Motor neuron (in vitro differentiated cells): Measurements from ENCODE around the gene TMC8. TPM values are rescaled to one million over a fixed set of nuclear protein-coding genes. Genes with fewer than 3 reads are reported as not detected.
"Not testable (repeated sequence)": the region's sequence is repeated elsewhere in the genome, so short reads cannot be mapped to it uniquely, and the experiment has no call there.

Source experiments
- ATAC-seq, 8 experiments: fragments of 200-7000 bp; cut with Tn5 transposase; replicated peaks in 6 of 8; 2 replicates each; pipeline ENCODE4 v1.8.0; 2021; ENCODE audit warnings: mild to moderate bottlenecking in 8 of 8, moderate library complexity in 8 of 8
- H3K27ac ChIP-seq, 2 donors: fragments of 250-450 bp; sonication (Bioruptor Pico); 2 replicates each; pipeline ENCODE4 v1.9.0; 2021; ENCODE audit warnings: antibody characterized with exemption in 2 of 2, mild to moderate bottlenecking in 2 of 2, moderate library complexity in 1 of 2
- H3K4me1 ChIP-seq, 2 donors: fragments of 250-450 bp; sonication (Bioruptor Pico); replicated peaks in 1 of 2; 2 replicates each; pipeline ENCODE4 v1.6.1; 2021; ENCODE audit warnings: antibody characterized with exemption in 2 of 2, mild to moderate bottlenecking in 2 of 2, moderate library complexity in 1 of 2
- H3K4me3 ChIP-seq, 5 donors: fragments of 250-450 bp; sonication (Bioruptor Pico); 2 replicates each; pipeline ENCODE4 v1.9.0; 2021; ENCODE audit warnings: antibody characterized with exemption in 5 of 5, mild to moderate bottlenecking in 5 of 5, moderate library complexity in 4 of 5
- WGBS, 10 experiments: fragments of 450-650 bp; shearing (Covaris generic); methylation state at CpG; one replicate each; pipeline ENCODE4 v1.0.0; 2022; 5-methylcytosine and 5-hydroxymethylcytosine counted together
- in situ Hi-C, 9 experiments: fragments of 400-800 bp; cut with MboI; loops; one replicate each; pipeline ENCODE4 v1.15.0; 2021; ENCODE audit warnings: low sequenced_read_pairs in 9 of 9, low pct_unique_long_range_greater_than_20kb in 2 of 9; ENCODE audit not compliant: unreplicated experiment in 9 of 9
- total RNA-seq, 8 experiments: library from RNA; unstranded; fragments of 300-600 nt; gene quantifications; 2 replicates each; pipeline versions ENCODE4 v1.2.3 to v1.2.4, GENCODE V29; 2022

TMC8 gene
- 1 to 10 TPM in 3 of 8 experiments, under 1 TPM in 4, not detected in 1; 0.10 to 1.4 (median 0.58) TPM for total RNA-seq

DNA sequence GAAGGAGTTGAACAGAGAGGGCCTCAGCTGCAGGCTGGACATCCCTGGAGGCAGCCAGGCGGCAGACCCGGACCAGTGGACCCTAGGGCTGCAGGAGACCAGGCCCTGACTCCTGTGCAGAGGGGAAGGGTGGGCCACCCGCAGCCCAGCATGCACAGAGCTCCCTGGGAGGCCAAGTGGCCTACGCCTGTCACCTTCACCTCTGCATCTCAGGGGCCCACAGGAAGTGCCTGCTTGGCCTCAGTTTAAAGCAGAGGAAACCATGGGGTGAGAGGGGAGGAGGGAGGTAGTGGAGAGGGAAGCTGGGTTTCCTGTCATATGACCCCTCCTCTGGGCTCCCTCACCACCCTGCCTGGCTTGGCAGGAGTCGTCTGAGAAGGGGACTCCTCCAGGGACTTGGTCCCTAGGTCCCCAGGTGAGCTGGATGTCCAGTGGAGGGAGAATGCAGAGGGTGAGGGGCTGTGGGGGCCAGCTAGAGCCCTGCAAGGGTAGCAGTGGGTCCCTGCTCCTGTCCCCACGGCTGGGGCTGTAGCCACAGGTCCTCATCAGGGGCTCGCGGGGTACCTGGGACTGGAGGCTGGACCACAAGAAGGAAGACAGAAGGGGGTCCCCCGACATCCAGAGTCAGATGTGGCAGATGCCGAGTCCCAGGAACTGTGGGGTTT, at the start of gene TMC8:
Gene TMC8, plus strand, starts transcription at position 335 of the 665 bp plus-strand sequence. CDS start 818 bp downstream, outside the sequence.
- Histone ChIP-seq H3K4me3 (no peak within 1 kb of the TSS), H3K4me1 (peaks cover 14 to 22% of the 10 kb centered on the region in 2 donors), H3K27ac (no peak within 1 kb of the TSS)
- WGBS, 10 experiments = 70 to 93% (median 80%) methylated on average over 1 to 3 of the region's 10 CpGs; no CpG with 5 or more reads in 6 of the 10 experiments
- no peak for ATAC-seq
- in situ Hi-C loops = no loop called here

GRCh38 chr17:78081551-78081950, 49.0 kb upstream of the TMC8 start:
- Histone ChIP-seq H3K4me3 (no peak overlapping the region), H3K27ac (no peak overlapping the region), H3K4me1 (no peaks in the 10 kb centered on the region)
- WGBS, 10 experiments = 90 to 100% (median 94%) methylated on average over 1 to 3 of the region's 3 CpGs; no CpG with 5 or more reads in 5 of the 10 experiments
- ATAC-seq = no peak
- in situ Hi-C loops = no loop called here

- WGBS, 10 experiments = 47 to 100% (median 80%) methylated on average over 1 to 4 of the region's 5 CpGs; no CpG with 5 or more reads in 3 of the 10 experiments
- H3K4me3 ChIP-seq, ATAC-seq, H3K4me1 ChIP-seq, H3K27ac ChIP-seq, in situ Hi-C loops: not testable (repeated sequence)
Measured at GRCh38 chr17:78082355-78082872, 48.2 kb upstream of the TMC8 start.

DNA sequence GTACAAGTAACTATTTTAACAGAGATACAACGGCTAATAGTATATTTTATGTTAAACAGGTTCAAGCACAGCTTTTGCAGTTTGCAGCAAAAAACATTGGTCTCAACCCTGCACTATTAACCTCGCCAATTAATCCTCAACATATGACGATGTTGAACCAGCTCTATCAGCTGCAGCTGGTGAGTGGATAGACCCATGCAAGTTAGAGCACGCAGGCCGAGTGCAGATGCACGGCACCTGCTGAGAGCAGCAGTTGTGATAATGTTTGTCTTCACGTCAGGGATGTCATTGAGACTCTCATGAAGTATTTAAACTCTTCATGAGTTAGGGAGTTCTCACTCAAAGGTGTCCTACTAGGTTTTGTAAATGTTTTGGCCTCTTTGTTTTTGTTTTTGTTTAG, 47.6 kb upstream of the TMC8 start:
- in situ Hi-C loops = no loop called here
- Histone ChIP-seq H3K27ac (no peak overlapping the region), H3K4me1 (no peaks in the 10 kb centered on the region), H3K4me3 (no peak overlapping the region)
- 44 to 100% (median 90%) methylated on average over 2 to 6 of the region's 7 CpGs for WGBS, 10 experiments
- ATAC-seq = no peak

GRCh38 chr17:78086740-78087139, 43.8 kb upstream of the TMC8 start:
- no peaks in the 10 kb centered on the region for H3K4me1 ChIP-seq
- H3K4me3 ChIP-seq = no peak overlapping the region
- no peak for ATAC-seq
- H3K27ac ChIP-seq = no peak overlapping the region
- in situ Hi-C loops = no loop called here
- 83 to 100% (median 95%) methylated on average over 1 to 8 of the region's 13 CpGs; no CpG with 5 or more reads in 7 of the 10 experiments for WGBS, 10 experiments

DNA sequence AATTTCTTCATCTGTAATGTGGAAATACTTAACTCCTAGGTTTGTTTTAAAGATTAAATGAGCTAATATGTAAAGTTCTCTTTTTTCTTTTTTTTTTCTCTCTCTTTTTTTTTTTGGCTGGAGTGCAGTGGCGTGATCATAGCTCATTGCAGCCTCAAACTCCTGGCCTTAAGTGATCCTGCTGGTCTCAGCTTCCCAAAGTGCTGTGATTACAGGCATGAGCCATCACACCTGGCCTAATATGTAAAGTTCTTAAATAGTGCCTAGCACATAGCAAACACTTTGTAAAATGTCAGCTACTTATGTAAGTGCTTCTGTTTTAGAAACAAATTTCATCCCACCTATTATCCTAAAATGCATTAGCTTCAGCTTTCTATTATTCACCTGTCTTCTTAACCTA, 42.0 kb upstream of the TMC8 start:
- Histone ChIP-seq H3K4me1 (no peaks in the 10 kb centered on the region), H3K4me3 (no peak overlapping the region), H3K27ac (no peak overlapping the region)
- 83 to 100% (median 100%) methylated on average over 1 of the region's 1 CpG; no CpG with 5 or more reads in 2 of the 10 experiments for WGBS, 10 experiments
- no peak for ATAC-seq
- in situ Hi-C loops = no loop called here

- H3K27ac ChIP-seq = no peak overlapping the region
- 57 to 100% (median 80%) methylated on average over 2 to 5 of the region's 7 CpGs; no CpG with 5 or more reads in 1 of the 10 experiments for WGBS, 10 experiments
- no peaks in the 10 kb centered on the region for H3K4me1 ChIP-seq
- H3K4me3 ChIP-seq = no peak overlapping the region
- in situ Hi-C loops = no loop called here
- ATAC-seq = no peak
Measured at GRCh38 chr17:78089576-78090281, 40.8 kb upstream of the TMC8 start.

DNA sequence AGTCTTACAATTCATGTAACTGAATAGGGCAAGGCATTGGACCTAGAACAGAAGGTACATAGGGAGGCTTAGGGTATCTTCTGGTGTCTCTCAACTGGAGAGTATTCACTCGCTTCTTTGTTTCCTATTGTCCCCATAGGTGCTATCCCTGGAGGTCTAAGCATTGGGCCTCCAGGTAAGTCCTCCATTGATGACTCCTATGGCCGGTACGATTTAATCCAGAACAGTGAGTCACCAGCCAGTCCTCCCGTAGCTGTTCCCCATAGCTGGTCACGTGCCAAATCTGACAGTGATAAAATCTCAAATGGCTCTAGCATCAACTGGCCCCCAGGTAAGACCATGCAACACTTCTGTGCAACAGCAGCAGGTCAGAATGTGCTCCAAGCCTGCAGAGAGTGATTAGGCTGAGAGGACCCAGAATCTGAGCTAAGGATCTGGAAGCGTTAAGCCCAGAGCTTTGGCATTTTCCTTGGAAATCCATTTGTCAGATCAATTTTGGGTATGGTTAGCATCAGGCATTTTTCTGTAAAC, 37.7 kb upstream of the TMC8 start:
- ATAC-seq = no peak
- H3K4me1 ChIP-seq = no peaks in the 10 kb centered on the region
- H3K4me3 ChIP-seq = no peak overlapping the region
- WGBS, 10 experiments = 47 to 100% (median 90%) methylated on average over 1 to 6 of the region's 6 CpGs
- in situ Hi-C loops = no loop called here
- no peak overlapping the region for H3K27ac ChIP-seq

- no peak for ATAC-seq
- Histone ChIP-seq H3K27ac (no peak overlapping the region), H3K4me1 (no peaks in the 10 kb centered on the region), H3K4me3 (no peak overlapping the region)
- in situ Hi-C loops = no loop called here
- WGBS, 10 experiments = 93 to 100% (median 100%) methylated on average over 1 to 2 of the region's 6 CpGs; no CpG with 5 or more reads in 6 of the 10 experiments
Measured at GRCh38 chr17:78095035-78095434, 35.5 kb upstream of the TMC8 start.

- 85 to 100% (median 93%) methylated on average over 3 to 5 of the region's 9 CpGs; no CpG with 5 or more reads in 5 of the 10 experiments for WGBS, 10 experiments
- in situ Hi-C loops = no loop called here
- no peak for ATAC-seq
- Histone ChIP-seq H3K4me1 (no peaks in the 10 kb centered on the region), H3K27ac (no peak overlapping the region), H3K4me3 (no peak overlapping the region)
Measured at GRCh38 chr17:78096093-78096492, 34.5 kb upstream of the TMC8 start.

- Histone ChIP-seq H3K4me1 (peaks cover 0 to 8% of the 10 kb centered on the region in 2 donors), H3K4me3 (no peak overlapping the region), H3K27ac (no peak overlapping the region)
- no peak for ATAC-seq
- in situ Hi-C loops = no loop called here
- 67 to 100% (median 100%) methylated on average over 1 to 4 of the region's 5 CpGs; no CpG with 5 or more reads in 1 of the 10 experiments for WGBS, 10 experiments
Measured at GRCh38 chr17:78101112-78101511, 29.5 kb upstream of the TMC8 start.

DNA sequence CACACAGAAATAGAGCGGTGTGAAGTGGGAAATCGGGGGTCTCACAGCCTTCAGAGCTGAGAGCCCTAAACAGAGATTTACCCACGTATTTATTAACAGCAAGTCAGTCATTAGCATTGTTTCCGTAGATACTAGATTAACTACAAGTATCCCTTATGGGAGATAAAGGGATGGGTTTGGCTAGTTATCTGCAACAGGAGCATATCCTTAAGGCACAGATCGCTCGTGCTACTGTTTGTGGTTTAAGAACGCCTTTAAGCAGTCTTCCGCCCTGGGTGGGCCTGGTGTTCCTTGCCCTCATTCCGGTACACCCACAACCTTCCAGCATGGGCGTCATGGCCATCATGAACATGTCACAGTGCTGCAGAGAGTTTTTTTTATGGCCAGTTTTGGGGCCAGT, 29.0 kb upstream of the TMC8 start:
- Histone ChIP-seq H3K4me1 (peaks cover 0 to 9% of the 10 kb centered on the region in 2 donors), H3K27ac (no peak overlapping the region), H3K4me3 (no peak overlapping the region)
- ATAC-seq = no peak
- WGBS, 10 experiments = 90 to 100% (median 96%) methylated on average over 2 to 8 of the region's 10 CpGs; no CpG with 5 or more reads in 1 of the 10 experiments
- in situ Hi-C loops = no loop called here

GRCh38 chr17:78103311-78103710, 27.3 kb upstream of the TMC8 start:
- no peak for ATAC-seq
- Histone ChIP-seq H3K4me3 (no peak overlapping the region), H3K27ac (no peak overlapping the region), H3K4me1 (peaks cover 0 to 9% of the 10 kb centered on the region in 2 donors)
- 75 to 100% (median 95%) methylated on average over 1 to 2 of the region's 4 CpGs; no CpG with 5 or more reads in 4 of the 10 experiments for WGBS, 10 experiments
- in situ Hi-C loops = no loop called here
